Measurements from ENCODE around the gene PRAMEF9.

DNA sequence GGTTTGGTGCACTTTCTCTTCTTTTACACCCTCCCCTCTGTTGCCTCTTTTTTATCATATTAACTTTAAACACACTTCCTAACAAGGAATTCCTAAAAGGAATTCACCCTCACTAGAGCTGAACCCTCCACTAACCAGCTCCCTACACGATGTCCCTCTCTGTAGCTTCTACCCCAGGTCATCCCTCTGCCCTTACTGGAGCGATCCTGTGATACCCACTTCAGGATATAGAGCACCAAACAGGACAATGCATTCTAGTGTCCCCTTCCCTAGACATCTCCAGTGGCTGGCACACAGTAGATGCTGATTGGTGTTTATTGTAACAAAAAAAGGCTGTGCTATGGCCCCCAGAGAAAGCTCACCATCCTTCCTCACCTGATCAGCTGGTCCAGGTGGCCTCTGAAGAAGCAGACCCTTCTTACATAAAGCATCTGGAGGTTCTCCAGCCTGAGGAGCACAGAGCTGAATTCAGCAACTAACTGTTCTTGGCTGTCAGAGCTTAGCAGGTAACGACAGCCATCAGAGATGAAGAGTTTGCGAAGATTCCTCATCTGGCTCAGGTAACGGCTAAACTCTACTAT is 52.9 kb downstream of the PRAMEF9 start:
- no peak for TF ChIP-seq CTCF (IDR thresholded peaks at IDR 0.05)
- no peak for TF ChIP-seq POLR2A (IDR thresholded peaks at IDR 0.05)
